Liver (tissue), 3 donors: ENCODE results near the gene SNRK.

Source experiments
- CTCF ChIP-seq: fragments of 150-350 bp; IDR thresholded peaks from 2 replicates; pipeline ENCODE4 v1.5.1; 2017; ENCODE audit warnings: improper control_type of control experiment, low read depth, low read length; ENCODE audit not compliant: missing input control
- EGR1 ChIP-seq, 2 donors: IDR thresholded peaks; 2 replicates each; pipeline ENCODE4 v1.6.1; 2016 to 2018; ENCODE audit warnings: antibody characterized with exemption in 2 of 2, low read depth in 2 of 2
- FOXA1 ChIP-seq: IDR thresholded peaks from 2 replicates; pipeline ENCODE4 v1.6.1; 2016; ENCODE audit warnings: antibody characterized with exemption
- FOXA2 ChIP-seq: IDR thresholded peaks from 2 replicates; pipeline ENCODE4 v1.6.1; 2016; ENCODE audit warnings: antibody characterized with exemption
- JUND ChIP-seq, 2 donors: IDR thresholded peaks; 2 replicates each; pipeline ENCODE4 v1.6.1; 2016; ENCODE audit warnings: antibody characterized with exemption in 2 of 2
- MAX ChIP-seq: IDR thresholded peaks from 2 replicates; pipeline ENCODE4 v1.6.1; 2016; ENCODE audit warnings: antibody characterized with exemption
- NR2F2 ChIP-seq: IDR thresholded peaks from 2 replicates; pipeline ENCODE4 v1.6.1; 2016; ENCODE audit warnings: antibody characterized with exemption
- RAD21 ChIP-seq, 2 donors: IDR thresholded peaks; 2 replicates each; pipeline ENCODE4 v1.6.1; 2016; ENCODE audit warnings: antibody characterized with exemption in 2 of 2, mild to moderate bottlenecking in 2 of 2
- REST ChIP-seq: IDR thresholded peaks from 2 replicates; pipeline ENCODE4 v1.6.1; 2016; ENCODE audit warnings: antibody characterized with exemption, mild to moderate bottlenecking
- SP1 ChIP-seq: IDR thresholded peaks from 2 replicates; pipeline ENCODE4 v1.6.1; 2018; ENCODE audit warnings: antibody characterized with exemption, mild to moderate bottlenecking
- TAF1 ChIP-seq: conservative IDR thresholded peaks from 2 replicates; pipeline ENCODE4 v1.6.1; 2016; ENCODE audit warnings: antibody characterized with exemption, mild to moderate bottlenecking
- YY1 ChIP-seq: IDR thresholded peaks from 2 replicates; pipeline ENCODE4 v1.6.1; 2016; ENCODE audit warnings: antibody characterized with exemption, mild to moderate bottlenecking
- ZBTB33 ChIP-seq: IDR thresholded peaks from 2 replicates; pipeline ENCODE4 v1.6.1; 2016; ENCODE audit warnings: antibody characterized with exemption
- donor health status: healthy.
- donor health status: healthy.

- TF ChIP-seq CTCF = no peak
- no peak for TF ChIP-seq YY1
- no peak for TF ChIP-seq JUND (IDR thresholded peaks at IDR 0.05)
- TF ChIP-seq SP1 = no peak
- TF ChIP-seq NR2F2 = no peak
- TF ChIP-seq MAX = no peak
- no peak for TF ChIP-seq EGR1 (IDR thresholded peaks at IDR 0.05; ENCODE audit: low read depth in 2 of 2)
- TF ChIP-seq TAF1 = no peak
- TF ChIP-seq REST = no peak
- no peak for TF ChIP-seq ZBTB33
- TF ChIP-seq FOXA1 = no peak
- no peak for TF ChIP-seq FOXA2
- TF ChIP-seq RAD21 (IDR thresholded peaks at IDR 0.05) = no peak
These were observed 58.9 kb downstream of the SNRK start for GRCh38 chr3:43345246-43345645.
